Duodenal mucosa (tissue), 2 donors: ENCODE results near the gene COTL1.

ENCODE experiments used
- H3K27ac ChIP-seq: one replicate; pipeline ENCODE4 v1.7.0; 2013; ENCODE audit warnings: low read depth, low read length
- H3K27me3 ChIP-seq, 2 donors: one replicate each; pipeline ENCODE4 v1.7.0; 2013; ENCODE audit warnings: low read length in 2 of 2, control low read depth in 1 of 2; ENCODE audit not compliant: insufficient read depth in 2 of 2, control insufficient read depth in 1 of 2
- H3K36me3 ChIP-seq, 2 donors: one replicate each; pipeline ENCODE4 v1.7.0; 2013; ENCODE audit warnings: low read length in 2 of 2, control low read depth in 1 of 2; ENCODE audit not compliant: insufficient read depth in 2 of 2, control insufficient read depth in 1 of 2
- H3K4me1 ChIP-seq, 2 donors: one replicate each; pipeline ENCODE4 v1.7.0; 2013; ENCODE audit warnings: low read length in 2 of 2, control low read depth in 1 of 2; ENCODE audit not compliant: insufficient read depth in 2 of 2, control insufficient read depth in 1 of 2
- H3K4me3 ChIP-seq, 2 donors: one replicate each; pipeline ENCODE4 v1.7.0; 2013; ENCODE audit warnings: low read length in 2 of 2, low read depth in 1 of 2
- H3K9ac ChIP-seq, 2 donors: one replicate each; pipeline ENCODE4 v1.7.0; 2013; ENCODE audit warnings: low read length in 2 of 2, low read depth in 1 of 2
- H3K9me3 ChIP-seq, 2 donors: one replicate each; pipeline ENCODE4 v1.7.0; 2013; ENCODE audit warnings: low read length in 2 of 2, control low read depth in 1 of 2; ENCODE audit not compliant: control insufficient read depth in 1 of 2

The COTL1 gene

GRCh38 chr16:84547546-84548061 lies 70.3 kb downstream of the COTL1 start:
- peaks cover 11 to 13% of the 10 kb centered on the region in 2 donors for H3K4me1 ChIP-seq
- H3K27ac ChIP-seq: no peak overlapping the region
- H3K27me3 ChIP-seq: no peaks in the 10 kb centered on the region

GRCh38 chr16:84546669-84547545 lies 71.0 kb downstream of the COTL1 start:
- Histone ChIP-seq H3K9me3 (no peaks in the 10 kb centered on the region), H3K4me3 (no peak overlapping the region), H3K36me3 (no peaks in the 10 kb centered on the region), H3K9ac (no peak overlapping the region), H3K4me1 (peaks cover 11 to 13% of the 10 kb centered on the region in 2 donors), H3K27ac (no peak overlapping the region), H3K27me3 (no peaks in the 10 kb centered on the region)

More at GRCh38 chr16:84547546-84548061, 70.3 kb downstream of the COTL1 start:
- no peak overlapping the region for H3K4me3 ChIP-seq
- H3K9me3 ChIP-seq: no peaks in the 10 kb centered on the region
- no peak overlapping the region for H3K9ac ChIP-seq
- H3K36me3 ChIP-seq: no peaks in the 10 kb centered on the region

GRCh38 chr16:84545114-84545737 lies 72.7 kb downstream of the COTL1 start:
- Histone ChIP-seq H3K27me3 (no peaks in the 10 kb centered on the region), H3K27ac (no peak overlapping the region), H3K9ac (no peak overlapping the region), H3K4me3 (no peak overlapping the region), H3K36me3 (no peaks in the 10 kb centered on the region), H3K4me1 (peaks cover 11 to 13% of the 10 kb centered on the region in 2 donors), H3K9me3 (no peaks in the 10 kb centered on the region)

GRCh38 chr16:84544031-84544773 lies 73.7 kb downstream of the COTL1 start:
- H3K9me3 ChIP-seq: no peaks in the 10 kb centered on the region
- no peak overlapping the region for H3K4me3 ChIP-seq
- no peak overlapping the region for H3K27ac ChIP-seq
- H3K27me3 ChIP-seq: no peaks in the 10 kb centered on the region
- H3K36me3 ChIP-seq: no peaks in the 10 kb centered on the region
- peaks cover 11 to 13% of the 10 kb centered on the region in 2 donors for H3K4me1 ChIP-seq
- H3K9ac ChIP-seq: no peak overlapping the region

GRCh38 chr16:84543253-84543652 lies 74.6 kb downstream of the COTL1 start:
- H3K9me3 ChIP-seq: no peaks in the 10 kb centered on the region
- H3K4me1 ChIP-seq: peaks cover 11 to 13% of the 10 kb centered on the region in 2 donors
- no peaks in the 10 kb centered on the region for H3K36me3 ChIP-seq
- no peak overlapping the region for H3K9ac ChIP-seq
- H3K4me3 ChIP-seq: no peak overlapping the region
- no peaks in the 10 kb centered on the region for H3K27me3 ChIP-seq
- H3K27ac ChIP-seq: no peak overlapping the region

- H3K4me1 ChIP-seq: peaks cover 11 to 13% of the 10 kb centered on the region in 2 donors
- no peak overlapping the region for H3K9ac ChIP-seq
- no peak overlapping the region for H3K4me3 ChIP-seq
- H3K36me3 ChIP-seq: no peaks in the 10 kb centered on the region
- no peaks in the 10 kb centered on the region for H3K9me3 ChIP-seq
- no peak overlapping the region for H3K27ac ChIP-seq
- no peaks in the 10 kb centered on the region for H3K27me3 ChIP-seq
Measured at GRCh38 chr16:84541999-84542817, 75.7 kb downstream of the COTL1 start.

- no peak overlapping the region for H3K27ac ChIP-seq
- H3K9me3 ChIP-seq: no peaks in the 10 kb centered on the region
- H3K36me3 ChIP-seq: no peaks in the 10 kb centered on the region
- no peak overlapping the region for H3K9ac ChIP-seq
- no peaks in the 10 kb centered on the region for H3K27me3 ChIP-seq
- peaks cover 11 to 13% of the 10 kb centered on the region in 2 donors for H3K4me1 ChIP-seq
- no peak overlapping the region for H3K4me3 ChIP-seq
Measured at GRCh38 chr16:84540194-84540593, 77.7 kb downstream of the COTL1 start.

GRCh38 chr16:84538222-84538840 lies 79.5 kb downstream of the COTL1 start:
- Histone ChIP-seq H3K27ac (no peak overlapping the region), H3K36me3 (no peaks in the 10 kb centered on the region), H3K27me3 (no peaks in the 10 kb centered on the region), H3K4me3 (no peak overlapping the region), H3K9me3 (no peaks in the 10 kb centered on the region), H3K9ac (no peak overlapping the region), H3K4me1 (no peaks in the 10 kb centered on the region)

- Histone ChIP-seq H3K36me3 (no peaks in the 10 kb centered on the region), H3K27me3 (no peaks in the 10 kb centered on the region), H3K27ac (no peak overlapping the region), H3K4me1 (peaks cover 3 to 7% of the 10 kb centered on the region in 2 donors), H3K4me3 (no peak overlapping the region), H3K9me3 (no peaks in the 10 kb centered on the region), H3K9ac (no peak overlapping the region)
Measured at GRCh38 chr16:84537491-84538151, 80.3 kb downstream of the COTL1 start.
